IPS DF 6.9 (cell line): ENCODE results near the gene ATG13.

Experiments
- DNase-seq: peaks from one replicate; pipeline ENCODE4 v3.0.0-alpha.2; 2013; ENCODE audit warnings: low read depth, low spot score
- H3K27ac ChIP-seq: one replicate; pipeline ENCODE4 v1.5.1; 2013; ENCODE audit warnings: low read length, control low read depth
- H3K27me3 ChIP-seq: 2 replicates; pipeline ENCODE4 v1.6.1; 2013; ENCODE audit warnings: mild to moderate bottlenecking, low read length; ENCODE audit not compliant: control insufficient read depth, insufficient read depth
- H3K36me3 ChIP-seq: 2 replicates; pipeline ENCODE4 v1.6.1; 2013; ENCODE audit warnings: low read length; ENCODE audit not compliant: control insufficient read depth, insufficient read depth
- H3K4me1 ChIP-seq: 2 replicates; pipeline ENCODE4 v1.6.1; 2013; ENCODE audit warnings: low read length; ENCODE audit not compliant: control insufficient read depth, insufficient read depth
- H3K4me3 ChIP-seq: 2 replicates; pipeline ENCODE4 v1.5.1; 2013; ENCODE audit warnings: mild to moderate bottlenecking, low read length
- H3K9me3 ChIP-seq: 2 replicates; pipeline ENCODE4 v1.6.1; 2013; ENCODE audit warnings: low read length, inconsistent platforms; ENCODE audit not compliant: control insufficient read depth, insufficient read depth
- WGBS: extraction: QIAGEN DNeasy Blood & Tissue Kit; methylation state at CpG from one replicate; pipeline ENCODE4 v1.1.7; 2013; ENCODE audit warnings: mixed read lengths, missing lambda C conversion rate; ENCODE audit not compliant: insufficient read length, insufficient coverage; 5-methylcytosine and 5-hydroxymethylcytosine counted together

Gene ATG13

DNA sequence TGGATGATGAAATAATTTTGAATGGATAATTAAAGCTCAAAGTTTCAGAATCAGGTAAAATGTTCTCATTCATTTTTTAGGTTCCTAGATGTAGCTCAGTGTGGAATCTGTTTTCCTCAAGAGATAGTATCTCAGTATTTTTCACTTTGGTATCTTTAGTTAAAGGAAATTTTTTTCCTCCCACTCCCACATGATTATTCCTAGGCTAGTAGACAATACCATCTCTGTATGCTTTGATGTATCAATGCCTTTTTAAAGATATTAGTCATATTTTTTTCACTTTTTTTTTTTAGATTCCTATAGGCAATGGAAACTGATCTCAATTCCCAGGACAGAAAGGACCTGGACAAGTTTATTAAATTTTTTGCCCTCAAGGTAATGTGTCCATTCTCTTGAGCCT, 26.6 kb downstream of the ATG13 start:
- Histone ChIP-seq H3K36me3 (peaks cover 4% of the 10 kb centered on the region; the same call in 1 of the 2 replicates), H3K4me3 (no peak overlapping the region), H3K27me3 (no peaks in the 10 kb centered on the region), H3K4me1 (no peaks in the 10 kb centered on the region), H3K9me3 (no peaks in the 10 kb centered on the region), H3K27ac (no peak overlapping the region)
- no peak for DNase-seq

DNA sequence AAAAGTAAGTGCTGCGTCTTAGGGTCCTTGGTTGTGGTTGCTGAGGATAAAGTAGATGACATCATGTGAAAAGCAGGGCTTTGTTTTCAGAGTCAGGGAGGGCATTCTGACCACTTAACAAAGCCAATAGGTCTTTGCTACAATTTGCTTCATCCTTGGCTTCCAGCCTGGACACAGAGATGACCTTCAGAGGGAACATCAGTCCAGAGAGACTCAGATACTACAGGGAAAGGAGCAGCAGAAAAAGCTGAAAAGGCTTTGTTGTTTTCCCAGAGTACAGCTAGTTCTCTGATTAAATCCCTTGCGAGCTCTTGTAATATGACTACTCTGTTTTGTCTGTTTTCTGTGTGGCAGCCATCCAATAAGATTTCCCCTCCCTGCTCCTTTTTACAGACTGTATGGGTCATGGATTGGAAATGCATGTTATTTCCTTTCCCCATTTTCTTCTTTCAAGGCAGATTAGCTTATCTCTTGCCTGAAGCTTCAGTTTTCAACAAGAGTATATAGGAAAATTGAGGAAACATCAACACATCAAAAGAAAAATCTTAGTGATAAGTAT, 31.9 kb downstream of the ATG13 start:
- Histone ChIP-seq H3K36me3 (peaks cover 14% of the 10 kb centered on the region; the same call in 1 of the 2 replicates), H3K27ac (no peak overlapping the region), H3K27me3 (no peaks in the 10 kb centered on the region), H3K4me3 (no peak overlapping the region), H3K9me3 (no peaks in the 10 kb centered on the region), H3K4me1 (no peaks in the 10 kb centered on the region)
- WGBS = no CpG with 5 or more reads among the region's 2 CpGs
- no peak for DNase-seq

DNA sequence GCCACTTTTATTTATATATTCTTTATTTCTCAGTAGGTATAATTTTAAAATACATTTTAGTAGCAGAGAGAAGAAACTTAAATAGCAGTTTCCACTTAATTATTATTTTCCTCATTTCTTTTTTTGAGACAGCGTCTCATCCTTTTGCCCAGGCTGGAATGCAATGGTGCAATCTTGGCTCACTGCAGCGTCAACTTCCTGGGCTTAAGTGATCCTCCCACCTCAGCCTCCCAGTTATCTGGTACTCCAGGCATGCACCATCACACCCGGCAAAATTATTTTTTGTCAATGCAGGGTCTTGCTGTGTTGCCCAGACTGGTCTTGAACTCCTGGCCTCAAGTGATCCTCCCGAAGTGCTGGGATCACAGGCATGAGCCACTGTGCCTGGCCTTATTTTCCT, 38.3 kb downstream of the ATG13 start:
- Histone ChIP-seq H3K9me3 (no peaks in the 10 kb centered on the region), H3K4me3 (no peak overlapping the region), H3K27me3 (no peaks in the 10 kb centered on the region), H3K4me1 (no peaks in the 10 kb centered on the region), H3K27ac (no peak overlapping the region), H3K36me3 (peaks cover 13% of the 10 kb centered on the region)
- no peak for DNase-seq
- no CpG with 5 or more reads among the region's 4 CpGs for WGBS

DNA sequence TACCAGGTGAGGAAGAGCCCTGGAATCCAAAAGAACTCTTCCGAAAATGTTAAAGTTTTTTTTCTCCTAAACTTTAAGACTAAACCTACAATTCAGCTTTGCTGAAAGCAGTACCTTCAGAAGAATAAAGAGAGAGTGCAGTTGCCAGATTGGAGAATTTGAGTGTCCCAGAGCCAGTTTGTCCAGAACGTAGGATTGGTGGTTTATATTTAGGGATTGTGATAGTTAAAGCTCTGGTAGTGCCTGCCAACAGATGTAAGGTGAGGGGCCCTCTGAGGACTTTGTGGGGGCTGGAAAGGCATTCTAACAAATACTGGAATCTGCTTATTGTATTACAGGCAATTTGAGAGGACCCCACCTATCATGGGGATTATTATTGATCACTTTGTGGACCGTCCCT, 39.8 kb downstream of the ATG13 start:
- Histone ChIP-seq H3K27ac (no peak overlapping the region), H3K4me3 (no peak overlapping the region), H3K36me3 (peaks cover 9% of the 10 kb centered on the region), H3K4me1 (no peaks in the 10 kb centered on the region), H3K27me3 (no peaks in the 10 kb centered on the region), H3K9me3 (no peaks in the 10 kb centered on the region)
- no CpG with 5 or more reads among the region's 3 CpGs for WGBS
- no peak for DNase-seq

DNA sequence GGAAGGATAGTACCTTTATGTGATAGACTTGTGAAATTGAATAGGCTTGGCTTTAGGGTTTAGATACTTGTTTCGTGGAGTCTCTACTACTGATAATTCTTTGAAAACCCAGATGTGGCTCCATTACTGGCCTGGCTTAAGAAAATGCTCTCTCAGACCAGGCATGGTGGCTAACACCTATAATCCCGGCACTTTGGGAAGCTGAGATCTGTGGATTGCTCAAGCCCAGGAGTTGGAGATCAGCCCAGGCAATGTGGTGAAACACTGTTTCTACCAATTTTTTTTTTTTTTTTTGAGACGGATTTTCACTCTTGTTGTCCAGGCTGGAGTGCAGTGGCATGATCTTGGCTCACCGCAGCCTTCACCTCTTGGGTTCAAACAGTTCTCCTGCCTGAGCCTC, 40.9 kb downstream of the ATG13 start:
- H3K36me3 ChIP-seq = peaks cover 9% of the 10 kb centered on the region
- no peak overlapping the region for H3K27ac ChIP-seq
- H3K27me3 ChIP-seq = no peaks in the 10 kb centered on the region
- H3K4me3 ChIP-seq = no peak overlapping the region
- no peaks in the 10 kb centered on the region for H3K9me3 ChIP-seq
- H3K4me1 ChIP-seq = no peaks in the 10 kb centered on the region
- no peak for DNase-seq
- WGBS = no CpG with 5 or more reads among the region's 4 CpGs

DNA sequence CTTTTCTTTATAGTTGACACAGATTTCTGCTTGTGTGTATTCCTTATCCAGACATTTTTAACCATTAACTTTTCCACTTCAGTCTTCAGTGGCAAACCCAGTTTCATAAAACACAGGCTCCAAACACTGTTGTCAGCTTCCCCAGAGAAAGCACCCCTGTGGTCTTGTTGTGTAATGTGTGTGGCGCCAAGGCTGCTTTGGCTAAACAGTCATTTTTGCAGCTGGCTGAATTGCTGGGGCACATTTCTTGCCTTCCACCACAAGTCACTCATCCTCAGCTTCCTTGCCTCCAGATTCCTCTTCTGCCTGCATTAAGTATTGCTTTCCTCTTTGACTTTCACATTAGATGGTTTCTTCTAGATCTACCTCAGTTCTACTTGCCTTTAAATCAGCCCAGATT, 42.6 kb downstream of the ATG13 start:
- Histone ChIP-seq H3K4me1 (no peaks in the 10 kb centered on the region), H3K9me3 (no peaks in the 10 kb centered on the region), H3K27me3 (no peaks in the 10 kb centered on the region), H3K4me3 (no peak overlapping the region), H3K27ac (no peak overlapping the region), H3K36me3 (peaks cover 9% of the 10 kb centered on the region)
- no peak for DNase-seq
- no CpG with 5 or more reads among the region's 1 CpG for WGBS

DNA sequence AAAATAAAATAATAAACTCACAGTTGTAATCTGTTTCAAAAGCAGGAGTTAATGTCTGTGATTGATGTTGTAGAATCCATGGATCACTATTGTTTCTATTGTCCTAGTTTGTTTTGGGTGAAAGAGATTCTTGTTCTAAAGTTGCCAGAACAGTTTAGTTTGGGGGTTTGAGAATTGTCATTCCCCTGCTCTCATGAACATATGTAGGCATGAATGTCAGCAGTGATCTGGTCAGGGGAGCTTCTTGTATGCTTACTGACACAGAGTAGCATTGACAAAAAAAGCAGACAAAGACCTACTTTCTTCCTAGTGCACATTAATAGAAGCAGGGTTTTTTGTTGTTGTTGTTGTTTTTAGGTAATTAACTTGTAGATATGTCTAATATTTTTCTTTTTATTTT, 44.5 kb downstream of the ATG13 start:
- H3K4me3 ChIP-seq = no peak overlapping the region
- peaks cover 11% of the 10 kb centered on the region for H3K36me3 ChIP-seq
- no peaks in the 10 kb centered on the region for H3K4me1 ChIP-seq
- H3K27me3 ChIP-seq = no peaks in the 10 kb centered on the region
- H3K27ac ChIP-seq = no peak overlapping the region
- no peak for DNase-seq
- no peaks in the 10 kb centered on the region for H3K9me3 ChIP-seq

DNA sequence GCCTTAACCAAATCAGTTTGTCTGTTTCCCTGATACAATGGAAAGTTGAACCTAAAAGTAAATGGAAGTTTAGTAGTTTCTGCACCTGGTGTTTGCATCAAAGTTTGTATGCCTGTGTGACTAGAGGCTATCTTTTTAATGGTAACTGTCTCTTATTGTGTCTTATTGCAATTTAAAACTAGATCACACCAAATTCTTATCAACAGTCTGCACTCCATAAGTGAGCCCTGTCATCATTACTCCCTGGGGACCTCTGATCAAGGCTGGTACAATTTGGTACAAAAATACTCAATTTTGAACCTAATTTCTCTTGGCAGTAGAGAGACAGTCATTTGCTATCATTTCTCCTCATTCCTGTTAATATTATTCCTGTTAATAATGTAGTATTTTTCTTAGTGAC, 45.0 kb downstream of the ATG13 start:
- DNase-seq = no peak
- Histone ChIP-seq H3K36me3 (peaks cover 9% of the 10 kb centered on the region), H3K9me3 (no peaks in the 10 kb centered on the region), H3K4me3 (no peak overlapping the region), H3K4me1 (no peaks in the 10 kb centered on the region), H3K27me3 (no peaks in the 10 kb centered on the region), H3K27ac (no peak overlapping the region)

DNA sequence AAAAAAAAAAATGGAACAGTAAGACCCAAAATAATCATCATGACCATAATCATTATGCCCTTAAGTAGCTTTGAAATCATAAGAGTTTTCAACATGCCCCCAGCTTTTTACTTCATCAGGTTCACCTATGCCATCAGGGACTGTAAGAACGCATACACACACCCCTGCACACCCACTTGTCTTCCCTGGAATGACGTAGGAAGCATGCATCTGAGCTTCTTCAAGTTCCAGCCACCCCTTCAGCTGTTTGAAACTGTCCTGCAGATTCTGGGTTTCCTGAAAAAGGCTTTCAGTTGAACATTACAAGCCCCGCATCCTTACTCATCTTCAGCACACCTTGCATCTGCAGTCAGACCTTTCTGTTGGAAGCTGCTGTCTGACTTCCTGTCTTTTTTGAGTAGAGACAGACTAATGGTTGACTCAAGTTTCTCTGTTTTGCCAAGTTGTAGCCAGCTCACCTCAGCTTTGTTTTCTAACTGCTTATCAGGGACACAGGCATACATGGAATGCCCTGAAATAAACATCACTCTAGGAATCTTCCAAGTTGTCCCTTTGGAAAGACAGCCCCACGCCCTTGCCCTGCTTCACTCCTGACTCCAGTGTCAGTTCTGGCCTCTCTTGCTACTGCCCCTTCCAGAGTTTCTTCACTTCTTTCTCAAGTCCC, 46.1 kb downstream of the ATG13 start:
- H3K27ac ChIP-seq = no peak overlapping the region
- H3K9me3 ChIP-seq = no peaks in the 10 kb centered on the region
- no CpG with 5 or more reads among the region's 4 CpGs for WGBS
- H3K27me3 ChIP-seq = no peaks in the 10 kb centered on the region
- no peak overlapping the region for H3K4me3 ChIP-seq
- H3K36me3 ChIP-seq = peaks cover 13% of the 10 kb centered on the region; the same call in 1 of the 2 replicates
- H3K4me1 ChIP-seq = no peaks in the 10 kb centered on the region
- DNase-seq = no peak

DNA sequence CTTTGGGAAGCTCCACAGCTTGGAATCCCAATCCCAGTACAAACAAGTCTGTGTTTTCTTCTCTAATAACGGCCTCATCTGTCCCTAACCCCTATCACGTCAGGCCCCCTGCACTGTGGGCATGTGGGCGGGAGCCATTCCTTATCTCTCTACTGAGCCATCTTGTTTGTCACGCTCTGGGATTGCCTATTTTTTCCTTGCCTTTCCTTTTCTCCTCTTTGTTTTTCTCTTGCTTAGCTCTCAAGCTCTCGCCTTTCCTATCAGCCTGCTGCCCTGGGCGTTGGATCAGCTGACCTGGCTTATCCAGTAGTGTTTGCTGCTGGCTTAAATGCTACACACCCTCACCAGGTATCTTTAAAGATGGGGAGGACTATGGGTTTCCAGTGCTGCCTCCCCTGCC, 47.3 kb downstream of the ATG13 start:
- Histone ChIP-seq H3K4me1 (no peaks in the 10 kb centered on the region), H3K36me3 (peaks cover 19% of the 10 kb centered on the region; the same call in 1 of the 2 replicates), H3K27ac (no peak overlapping the region), H3K9me3 (no peaks in the 10 kb centered on the region), H3K4me3 (no peak overlapping the region), H3K27me3 (no peaks in the 10 kb centered on the region)
- no peak for DNase-seq
- WGBS = no CpG with 5 or more reads among the region's 6 CpGs

DNA sequence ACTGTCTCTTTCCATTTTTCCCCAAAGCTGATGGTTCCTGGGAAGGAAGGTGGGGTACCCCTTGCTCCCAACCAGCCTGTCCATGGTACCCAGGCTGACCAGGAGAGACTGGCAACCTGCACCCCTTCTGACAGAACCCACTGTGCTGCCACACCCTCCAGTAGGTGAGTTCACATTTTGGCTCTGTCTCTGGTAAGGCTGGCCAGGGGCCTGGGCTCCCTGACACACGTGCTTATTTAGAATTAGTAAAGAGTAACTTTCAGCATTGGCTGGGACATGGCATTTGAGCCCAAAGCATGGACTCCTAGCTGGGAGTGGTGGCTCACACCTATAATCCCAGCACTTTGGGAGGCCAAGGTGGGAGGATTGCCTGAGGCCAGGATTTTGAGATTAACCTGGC, 48.0 kb downstream of the ATG13 start:
- Histone ChIP-seq H3K27me3 (no peaks in the 10 kb centered on the region), H3K4me1 (no peaks in the 10 kb centered on the region), H3K36me3 (peaks cover 18% of the 10 kb centered on the region; the same call in 1 of the 2 replicates)

More for the DNA sequence above, 48.0 kb downstream of the ATG13 start:
- no peak overlapping the region for H3K4me3 ChIP-seq
- H3K9me3 ChIP-seq = no peaks in the 10 kb centered on the region
- no peak overlapping the region for H3K27ac ChIP-seq
- no peak for DNase-seq
- no CpG with 5 or more reads among the region's 1 CpG for WGBS
